ENCODE results near the gene GALNT14.

DNA sequence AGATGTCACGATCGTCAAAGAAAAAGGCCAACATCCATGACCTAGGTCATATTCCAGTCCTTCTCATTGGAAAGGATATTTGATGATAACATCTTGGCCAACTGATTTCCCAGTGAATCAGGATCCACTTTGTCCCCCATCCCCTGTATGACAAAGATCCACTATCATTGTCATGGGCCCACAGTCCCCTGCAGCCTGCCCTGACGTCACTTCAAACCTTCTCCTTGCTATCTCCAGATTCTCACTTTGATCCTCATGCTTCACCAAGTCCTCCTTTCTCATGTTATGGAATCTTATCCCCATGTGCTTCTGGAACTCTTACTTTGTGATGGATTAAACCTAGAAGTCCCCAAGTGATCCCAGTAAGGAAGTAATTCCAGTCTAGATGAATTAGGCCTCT lies 25.7 kb downstream of the GALNT14 start:
- TF ChIP-seq, protein P1, sequence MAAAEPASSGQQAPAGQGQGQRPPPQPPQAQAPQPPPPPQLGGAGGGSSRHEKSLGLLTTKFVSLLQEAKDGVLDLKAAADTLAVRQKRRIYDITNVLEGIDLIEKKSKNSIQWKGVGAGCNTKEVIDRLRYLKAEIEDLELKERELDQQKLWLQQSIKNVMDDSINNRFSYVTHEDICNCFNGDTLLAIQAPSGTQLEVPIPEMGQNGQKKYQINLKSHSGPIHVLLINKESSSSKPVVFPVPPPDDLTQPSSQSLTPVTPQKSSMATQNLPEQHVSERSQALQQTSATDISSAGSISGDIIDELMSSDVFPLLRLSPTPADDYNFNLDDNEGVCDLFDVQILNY (CRISPR knock-in tag; IDR thresholded peaks at IDR 0.05), result no peak
- TF ChIP-seq RFX1 (IDR thresholded peaks at IDR 0.05), result no peak
- TF ChIP-seq, protein P2, sequence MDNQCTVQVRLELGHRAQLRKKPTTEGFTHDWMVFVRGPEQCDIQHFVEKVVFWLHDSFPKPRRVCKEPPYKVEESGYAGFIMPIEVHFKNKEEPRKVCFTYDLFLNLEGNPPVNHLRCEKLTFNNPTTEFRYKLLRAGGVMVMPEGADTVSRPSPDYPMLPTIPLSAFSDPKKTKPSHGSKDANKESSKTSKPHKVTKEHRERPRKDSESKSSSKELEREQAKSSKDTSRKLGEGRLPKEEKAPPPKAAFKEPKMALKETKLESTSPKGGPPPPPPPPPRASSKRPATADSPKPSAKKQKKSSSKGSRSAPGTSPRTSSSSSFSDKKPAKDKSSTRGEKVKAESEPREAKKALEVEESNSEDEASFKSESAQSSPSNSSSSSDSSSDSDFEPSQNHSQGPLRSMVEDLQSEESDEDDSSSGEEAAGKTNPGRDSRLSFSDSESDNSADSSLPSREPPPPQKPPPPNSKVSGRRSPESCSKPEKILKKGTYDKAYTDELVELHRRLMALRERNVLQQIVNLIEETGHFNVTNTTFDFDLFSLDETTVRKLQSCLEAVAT (IDR thresholded peaks at IDR 0.05), result no peak
